Astrocyte (in vitro differentiated cells and primary cell): ENCODE measurements around the gene C15orf40. TPM values are rescaled to one million over a fixed set of nuclear protein-coding genes. Genes with fewer than 3 reads are reported as not detected.

ENCODE experiments used
- DNase-seq: peaks from one replicate; pipeline ENCODE4 v3.0.0-alpha.2; 2010; ENCODE audit warnings: low read depth
- FAIRE-seq: peaks from 2 replicates; lab custom pipeline; 2011; peaks lifted over from hg19 to GRCh38; lab: Jason Lieb, UNC
- H2AFZ ChIP-seq: 2 replicates; pipeline ENCODE4 v1.6.0; 2012; ENCODE audit warnings: low read depth, low read length, inconsistent platforms
- H3K27ac ChIP-seq: 2 replicates; pipeline ENCODE4 v1.5.1; 2011; ENCODE audit warnings: low read depth, low read length, inconsistent platforms
- H3K27me3 ChIP-seq: 2 replicates; pipeline ENCODE4 v1.6.0; 2011; ENCODE audit warnings: low read length, inconsistent platforms; ENCODE audit not compliant: insufficient read depth
- H3K36me3 ChIP-seq: 2 replicates; pipeline ENCODE4 v1.5.1; 2011; ENCODE audit warnings: low read length, inconsistent platforms; ENCODE audit not compliant: insufficient read depth
- H3K4me1 ChIP-seq: 2 replicates; pipeline ENCODE4 v1.5.1; 2011; ENCODE audit warnings: low read length, inconsistent platforms; ENCODE audit not compliant: insufficient read depth
- H3K4me2 ChIP-seq: 2 replicates; pipeline ENCODE4 v1.6.0; 2012; ENCODE audit warnings: low read length, inconsistent platforms
- H3K4me3 ChIP-seq: 2 replicates; pipeline ENCODE4 v1.5.1; 2011; ENCODE audit warnings: low read depth, mild to moderate bottlenecking, low read length, inconsistent platforms; ENCODE audit not compliant: insufficient read depth
- H3K79me2 ChIP-seq: 2 replicates; pipeline ENCODE4 v1.6.0; 2012; ENCODE audit warnings: mild to moderate bottlenecking, low read length, inconsistent platforms; ENCODE audit not compliant: insufficient read depth
- H3K9ac ChIP-seq: 2 replicates; pipeline ENCODE4 v1.6.0; 2012; ENCODE audit warnings: mild to moderate bottlenecking, low read length, inconsistent platforms
- H3K9me3 ChIP-seq: 2 replicates; pipeline ENCODE4 v1.5.1; 2012; ENCODE audit warnings: low read depth, mild to moderate bottlenecking, low read length, inconsistent platforms; ENCODE audit not compliant: insufficient read depth
- H4K20me1 ChIP-seq: 2 replicates; pipeline ENCODE4 v1.6.0; 2012; ENCODE audit warnings: low read length, inconsistent platforms; ENCODE audit not compliant: insufficient read depth
- H3K27ac Mint-ChIP-seq: one replicate; pipeline ENCODE4 v1.8.0; 2021; ENCODE audit warnings: mild to moderate bottlenecking, mixed read lengths; ENCODE audit not compliant: unreplicated experiment
- H3K27me3 Mint-ChIP-seq: one replicate; pipeline ENCODE4 v1.8.0; 2021; ENCODE audit warnings: low read depth, mixed read lengths; ENCODE audit not compliant: unreplicated experiment
- H3K36me3 Mint-ChIP-seq: one replicate; pipeline ENCODE4 v1.8.0; 2021; ENCODE audit warnings: low read depth, mixed read lengths; ENCODE audit not compliant: unreplicated experiment
- H3K4me1 Mint-ChIP-seq: one replicate; pipeline ENCODE4 v1.8.0; 2021; ENCODE audit warnings: low read depth, mixed read lengths; ENCODE audit not compliant: unreplicated experiment
- H3K4me3 Mint-ChIP-seq: one replicate; pipeline ENCODE4 v1.8.0; 2021; ENCODE audit warnings: mild to moderate bottlenecking, moderate library complexity, mixed read lengths; ENCODE audit not compliant: unreplicated experiment
- H3K9me3 Mint-ChIP-seq: one replicate; pipeline ENCODE4 v1.8.0; 2021; ENCODE audit warnings: mild to moderate bottlenecking, mixed read lengths; ENCODE audit not compliant: unreplicated experiment
- CTCF ChIP-seq: IDR thresholded peaks from 2 replicates; pipeline ENCODE4 v1.5.1; 2011; ENCODE audit warnings: low read depth, mild to moderate bottlenecking, inconsistent platforms, low read length, moderate library complexity; ENCODE audit not compliant: insufficient read depth
- EZH2 ChIP-seq: IDR thresholded peaks from 2 replicates; pipeline ENCODE4 v1.6.1; 2012; ENCODE audit warnings: mild to moderate bottlenecking, low read length, inconsistent platforms; ENCODE audit not compliant: insufficient read depth
- total RNA-seq: library from RNA; stranded (reverse); gene quantifications from 2 replicates; pipeline ENCODE4 v1.2.1, GENCODE V29; 2021

The C15orf40 gene
- total RNA-seq, 1 donor from 2014 or later: 18.1 TPM

GRCh38 chr15:82960766-82961165, 50.7 kb downstream of the C15orf40 start:
- H3K4me3 Mint-ChIP-seq: no peak overlapping the region
- Histone ChIP-seq H2AFZ (no peak overlapping the region), H3K4me2 (no peak overlapping the region), H3K4me3 (no peak overlapping the region), H3K79me2 (no peaks in the 10 kb centered on the region), H3K36me3 (no peaks in the 10 kb centered on the region), H3K27me3 (no peaks in the 10 kb centered on the region), H3K9ac (no peak overlapping the region), H3K27ac (no peak overlapping the region), H3K9me3 (no peaks in the 10 kb centered on the region), H4K20me1 (no peaks in the 10 kb centered on the region), H3K4me1 (no peaks in the 10 kb centered on the region)
- peaks cover 3% of the 10 kb centered on the region for H3K9me3 Mint-ChIP-seq
- DNase-seq (no peak), FAIRE-seq (no peak)
- peaks cover 9% of the 10 kb centered on the region for H3K27me3 Mint-ChIP-seq
- H3K36me3 Mint-ChIP-seq: peaks cover 8% of the 10 kb centered on the region
- no peak overlapping the region for H3K27ac Mint-ChIP-seq
- TF ChIP-seq EZH2 (no peak), CTCF (no peak)
- no peaks in the 10 kb centered on the region for H3K4me1 Mint-ChIP-seq

- Histone ChIP-seq H4K20me1 (no peaks in the 10 kb centered on the region), H3K79me2 (no peaks in the 10 kb centered on the region), H2AFZ (no peak overlapping the region), H3K27ac (no peak overlapping the region), H3K9me3 (no peaks in the 10 kb centered on the region), H3K36me3 (no peaks in the 10 kb centered on the region), H3K4me2 (no peak overlapping the region), H3K4me3 (no peak overlapping the region), H3K9ac (no peak overlapping the region), H3K27me3 (no peaks in the 10 kb centered on the region), H3K4me1 (no peaks in the 10 kb centered on the region)
- no peaks in the 10 kb centered on the region for H3K4me1 Mint-ChIP-seq
- H3K27ac Mint-ChIP-seq: no peak overlapping the region
- peaks cover 8% of the 10 kb centered on the region for H3K36me3 Mint-ChIP-seq
- no peak for TF ChIP-seq EZH2
- no peak for TF ChIP-seq CTCF
- DNase-seq: no peak
- FAIRE-seq: no peak
- H3K9me3 Mint-ChIP-seq: peaks cover 3% of the 10 kb centered on the region
- no peak overlapping the region for H3K4me3 Mint-ChIP-seq
- H3K27me3 Mint-ChIP-seq: peaks cover 9% of the 10 kb centered on the region
Measured at GRCh38 chr15:82959423-82959822, 52.0 kb downstream of the C15orf40 start.

GRCh38 chr15:82958638-82959037, 52.8 kb downstream of the C15orf40 start:
- TF ChIP-seq EZH2: no peak
- no peak for TF ChIP-seq CTCF
- Histone ChIP-seq H2AFZ (no peak overlapping the region), H3K36me3 (no peaks in the 10 kb centered on the region), H3K4me2 (no peak overlapping the region), H4K20me1 (no peaks in the 10 kb centered on the region), H3K9ac (no peak overlapping the region), H3K27me3 (no peaks in the 10 kb centered on the region), H3K4me1 (no peaks in the 10 kb centered on the region), H3K27ac (no peak overlapping the region), H3K4me3 (no peak overlapping the region), H3K79me2 (no peaks in the 10 kb centered on the region), H3K9me3 (no peaks in the 10 kb centered on the region)
- Mint-ChIP-seq H3K27ac (no peak overlapping the region), H3K27me3 (peaks cover 9% of the 10 kb centered on the region), H3K4me3 (no peak overlapping the region), H3K36me3 (peaks cover 8% of the 10 kb centered on the region), H3K9me3 (peaks cover 3% of the 10 kb centered on the region), H3K4me1 (no peaks in the 10 kb centered on the region)
- FAIRE-seq (no peak), DNase-seq (no peak)
